Skin of body (tissue), 2 donors: ENCODE measurements around the gene SPATA18. TPM values are rescaled to one million over a fixed set of nuclear protein-coding genes. Genes with fewer than 3 reads are reported as not detected.

ENCODE experiments used
- DNase-seq: peaks from one replicate; lab custom pipeline; 2025; lab: John Stamatoyannopoulos, UW
- total RNA-seq: library from RNA; depleted of rRNA; stranded (reverse); fragments of >200 nt; gene quantifications from one replicate; pipeline ENCODE4 v1.2.3, GENCODE V29; 2014

Gene SPATA18
- 5.7 TPM for total RNA-seq

- DNase-seq: no peak
Observed at GRCh38 chr4:52051213-52051614, at the start of gene SPATA18. Gene SPATA18 (plus strand): TSS chr4:52051304. CDS start chr4:52051705, 401 bp downstream.

- DNase-seq: no peak
Observed at GRCh38 chr4:52001616-52002015, 49.5 kb upstream of the SPATA18 start.

GRCh38 chr4:52004414-52004813, 46.7 kb upstream of the SPATA18 start:
- no peak for DNase-seq

- DNase-seq: no peak
Observed at GRCh38 chr4:52005604-52006273, 45.4 kb upstream of the SPATA18 start.

- no peak for DNase-seq
Observed at GRCh38 chr4:52006887-52007286, 44.2 kb upstream of the SPATA18 start.

- no peak for DNase-seq
Observed at GRCh38 chr4:52010986-52011385, 40.1 kb upstream of the SPATA18 start.

GRCh38 chr4:52012651-52013050, 38.5 kb upstream of the SPATA18 start:
- DNase-seq: no peak

GRCh38 chr4:52014903-52015302, 36.2 kb upstream of the SPATA18 start:
- DNase-seq: no peak

GRCh38 chr4:52015366-52015765, 35.7 kb upstream of the SPATA18 start:
- no peak for DNase-seq

- no peak for DNase-seq
Observed at GRCh38 chr4:52016981-52017380, 34.1 kb upstream of the SPATA18 start.

- DNase-seq: no peak
Observed at GRCh38 chr4:52017814-52018213, 33.3 kb upstream of the SPATA18 start.

- no peak for DNase-seq
Observed at GRCh38 chr4:52019936-52020657, 31.0 kb upstream of the SPATA18 start, which contains the start of gene LRRC66. Gene LRRC66 (minus strand): TSS chr4:52020363. CDS start chr4:52017613, 2,750 bp downstream.

- no peak for DNase-seq
Observed at GRCh38 chr4:52028970-52029369, 22.1 kb upstream of the SPATA18 start.

GRCh38 chr4:52032005-52032404, 19.1 kb upstream of the SPATA18 start:
- no peak for DNase-seq

- DNase-seq: no peak
Observed at GRCh38 chr4:52035190-52035589, 15.9 kb upstream of the SPATA18 start.

- peak; percentile 44 for DNase-seq
Observed at GRCh38 chr4:52036886-52037530, 14.1 kb upstream of the SPATA18 start.

- DNase-seq: peak; percentile 33
Observed at GRCh38 chr4:52037689-52038102, 13.4 kb upstream of the SPATA18 start.

GRCh38 chr4:52038103-52038912, 12.8 kb upstream of the SPATA18 start, which contains the start of gene SGCB:
Gene SGCB (minus strand): TSS chr4:52038299. CDS start chr4:52038259, 40 bp downstream.
- peak; percentile 35 for DNase-seq

- no peak for DNase-seq
Observed at GRCh38 chr4:52045028-52045427, 6.1 kb upstream of the SPATA18 start.

GRCh38 chr4:52049266-52049665, 1.8 kb upstream of the SPATA18 start:
- no peak for DNase-seq
